GM12875 (cell line): Measurements from ENCODE around the gene KIF12.
"Not testable (repeated sequence)": the region's sequence is repeated elsewhere in the genome, so short reads cannot be mapped to it uniquely, and the experiment has no call there.

Experiments used
- H3K4me3 ChIP-seq: one replicate; pipeline ENCODE4 v1.5.1; 2011; ENCODE audit warnings: low read depth, low read length, control low read depth
- CTCF ChIP-seq: IDR thresholded peaks from 2 replicates; pipeline ENCODE4 v1.5.1; 2011; ENCODE audit warnings: low read depth, mild to moderate bottlenecking, control low read depth, inconsistent platforms, low read length, moderate library complexity, borderline replicate concordance; ENCODE audit not compliant: insufficient read depth

Gene KIF12

DNA sequence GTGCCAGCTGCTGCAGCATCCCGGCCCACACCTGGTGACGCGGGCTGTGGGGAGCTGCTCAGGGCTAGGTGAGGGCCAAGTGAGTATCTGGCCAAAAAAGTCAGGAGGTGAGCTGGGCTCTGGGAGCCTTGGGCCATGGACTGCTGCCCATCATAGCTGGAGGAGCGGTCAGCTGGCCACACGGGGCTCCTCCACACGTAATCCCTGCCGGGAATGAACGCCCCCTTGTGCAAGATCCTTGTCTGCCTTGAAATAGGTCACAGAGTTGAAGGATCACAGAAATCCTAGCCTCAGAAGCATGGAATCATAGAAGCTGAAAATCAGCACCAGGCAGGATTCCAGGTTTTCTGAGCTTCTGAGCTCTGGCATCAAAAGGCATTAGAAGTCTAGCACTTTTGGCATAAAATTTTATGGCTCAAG lies 39.5 kb upstream of the KIF12 start:
- TF ChIP-seq CTCF, result no peak
- no peak overlapping the region for H3K4me3 ChIP-seq

- no peak for TF ChIP-seq CTCF
- no peak overlapping the region for H3K4me3 ChIP-seq
Observed at GRCh38 chr9:114137831-114138230, 38.7 kb upstream of the KIF12 start.

DNA sequence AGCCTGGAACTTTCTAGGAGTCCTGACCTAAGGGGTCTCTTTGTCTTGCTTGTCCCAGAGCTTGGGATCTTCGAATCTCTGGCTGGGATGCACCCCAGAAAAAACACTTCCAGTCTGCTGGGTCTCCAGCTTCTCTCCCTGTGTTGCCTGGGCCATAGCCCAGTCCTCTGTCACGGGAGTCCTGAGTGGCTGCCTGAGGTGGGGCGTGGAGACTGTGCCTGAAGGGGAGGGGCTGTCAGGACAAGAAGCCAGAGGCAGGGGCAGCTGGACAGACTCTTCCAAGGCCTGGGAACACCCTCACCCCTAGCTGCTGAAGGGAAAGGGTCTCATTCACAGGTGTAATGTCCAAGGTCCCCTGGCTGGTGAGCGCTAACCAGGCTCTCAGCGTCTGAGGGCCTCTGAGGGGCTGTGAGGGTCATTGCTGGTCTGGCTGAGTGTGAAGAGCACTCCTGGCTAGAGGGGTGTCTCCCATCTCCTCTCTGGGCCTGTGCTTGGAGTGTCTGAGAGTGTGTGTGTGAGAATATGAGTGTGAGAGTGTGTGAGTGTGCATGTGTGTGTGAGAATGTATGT lies 35.8 kb upstream of the KIF12 start:
- TF ChIP-seq CTCF, result no peak
- H3K4me3 ChIP-seq, result no peak overlapping the region

- H3K4me3 ChIP-seq, result no peak overlapping the region
- TF ChIP-seq CTCF, result no peak
Observed at GRCh38 chr9:114132550-114132918, 33.4 kb upstream of the KIF12 start.

- H3K4me3 ChIP-seq, result no peak overlapping the region
- no peak for TF ChIP-seq CTCF
Observed at GRCh38 chr9:114131808-114132549, 32.9 kb upstream of the KIF12 start.

GRCh38 chr9:114130624-114131277 lies 31.7 kb upstream of the KIF12 start:
- no peak overlapping the region for H3K4me3 ChIP-seq
- no peak for TF ChIP-seq CTCF

GRCh38 chr9:114130141-114130540 lies 31.0 kb upstream of the KIF12 start:
- H3K4me3 ChIP-seq, result no peak overlapping the region
- TF ChIP-seq CTCF, result no peak

DNA sequence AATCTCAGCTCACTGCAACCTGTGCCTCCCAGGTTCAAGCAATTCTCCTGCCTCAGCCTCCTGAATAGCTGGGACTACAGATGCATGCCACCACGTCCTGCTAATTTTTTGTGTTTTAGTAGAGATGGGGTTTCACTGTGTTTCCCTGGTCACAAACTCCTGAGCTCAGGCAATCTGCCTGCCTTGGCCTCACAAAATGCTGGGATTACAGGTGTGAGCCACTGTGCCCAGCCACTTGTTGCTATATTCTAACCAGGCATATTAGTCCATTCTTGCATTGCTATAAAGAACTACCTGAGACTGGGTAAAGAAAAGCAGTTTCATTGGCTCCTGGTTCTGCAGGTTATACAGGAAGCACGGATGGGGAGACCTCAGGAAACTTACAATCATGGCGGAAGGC lies 29.7 kb upstream of the KIF12 start:
- H3K4me3 ChIP-seq, result not testable (repeated sequence)
